ENCODE data around the gene C20orf141. TPM values are rescaled to one million over a fixed set of nuclear protein-coding genes. Genes with fewer than 3 reads are reported as not detected.
A peak's percentile ranks its signal among the peaks of the same experiment; 100 is the strongest.

Gene C20orf141
- total RNA-seq, 1 experiment from 2014 or later: not detected

DNA sequence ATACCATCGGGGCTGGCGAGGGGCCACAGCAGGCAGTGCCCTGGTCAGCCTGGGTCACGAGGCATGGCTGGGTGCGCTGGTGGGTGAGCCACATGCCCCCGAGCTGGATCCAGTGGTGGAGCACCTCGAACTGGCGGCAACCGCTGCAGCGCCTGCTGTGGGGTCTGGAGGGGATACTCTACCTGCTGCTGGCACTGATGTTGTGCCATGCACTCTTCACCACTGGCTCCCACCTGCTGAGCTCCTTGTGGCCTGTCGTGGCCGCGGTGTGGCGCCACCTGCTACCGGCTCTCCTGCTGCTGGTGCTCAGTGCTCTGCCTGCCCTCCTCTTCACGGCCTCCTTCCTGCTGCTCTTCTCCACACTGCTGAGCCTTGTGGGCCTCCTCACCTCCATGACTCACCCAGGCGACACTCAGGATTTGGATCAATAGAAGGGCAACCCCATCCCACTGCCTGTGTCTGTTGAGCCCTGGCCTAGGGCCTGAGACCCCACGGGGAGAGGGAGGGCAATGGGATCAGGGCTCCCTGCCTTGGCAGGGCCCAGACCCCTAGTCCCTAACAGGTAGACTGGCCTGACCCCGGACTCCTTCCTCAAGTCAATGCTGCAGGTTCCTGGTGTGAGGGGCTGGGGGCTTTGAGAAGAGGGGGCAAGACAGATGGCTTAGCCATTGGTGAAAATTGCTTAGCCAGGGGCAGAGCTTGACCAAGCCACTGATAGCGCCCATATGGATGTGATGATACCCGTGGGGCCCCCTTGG is 2.0 kb downstream of the C20orf141 start:
- H3K23me2 ChIP-seq (ENCODE audit: insufficient read length, low read depth, low read length, poor library complexity, severe bottlenecking): peaks cover 6% of the 10 kb centered on the region
- no peaks in the 10 kb centered on the region for H3K4me1 ChIP-seq (ENCODE audit: insufficient read depth, low read length)
- H3K27me3 ChIP-seq (ENCODE audit: insufficient read depth, low read length): peaks cover 8% of the 10 kb centered on the region; the same call in 1 of the 2 replicates
- no peaks in the 10 kb centered on the region for H4K20me1 ChIP-seq (ENCODE audit: control insufficient read depth, insufficient read depth, insufficient read length)
- no peak overlapping the region for H3K4ac ChIP-seq (ENCODE audit: low read depth, low read length)
- H2AFZ ChIP-seq (ENCODE audit: low read length): no peak overlapping the region
- no peak overlapping the region for H2BK12ac ChIP-seq (ENCODE audit: insufficient read length, low read depth, low read length)
- peaks cover 30% of the 10 kb centered on the region for H3K27me3 Mint-ChIP-seq (ENCODE audit: low read depth)
- H3K4me1 Mint-ChIP-seq: peaks cover 13 to 14% of the 10 kb centered on the region in 2 experiments
- H3K79me1 ChIP-seq (ENCODE audit: insufficient read depth, low read depth, low read length, poor library complexity, severe bottlenecking): no peaks in the 10 kb centered on the region
- TF ChIP-seq, protein P1, sequence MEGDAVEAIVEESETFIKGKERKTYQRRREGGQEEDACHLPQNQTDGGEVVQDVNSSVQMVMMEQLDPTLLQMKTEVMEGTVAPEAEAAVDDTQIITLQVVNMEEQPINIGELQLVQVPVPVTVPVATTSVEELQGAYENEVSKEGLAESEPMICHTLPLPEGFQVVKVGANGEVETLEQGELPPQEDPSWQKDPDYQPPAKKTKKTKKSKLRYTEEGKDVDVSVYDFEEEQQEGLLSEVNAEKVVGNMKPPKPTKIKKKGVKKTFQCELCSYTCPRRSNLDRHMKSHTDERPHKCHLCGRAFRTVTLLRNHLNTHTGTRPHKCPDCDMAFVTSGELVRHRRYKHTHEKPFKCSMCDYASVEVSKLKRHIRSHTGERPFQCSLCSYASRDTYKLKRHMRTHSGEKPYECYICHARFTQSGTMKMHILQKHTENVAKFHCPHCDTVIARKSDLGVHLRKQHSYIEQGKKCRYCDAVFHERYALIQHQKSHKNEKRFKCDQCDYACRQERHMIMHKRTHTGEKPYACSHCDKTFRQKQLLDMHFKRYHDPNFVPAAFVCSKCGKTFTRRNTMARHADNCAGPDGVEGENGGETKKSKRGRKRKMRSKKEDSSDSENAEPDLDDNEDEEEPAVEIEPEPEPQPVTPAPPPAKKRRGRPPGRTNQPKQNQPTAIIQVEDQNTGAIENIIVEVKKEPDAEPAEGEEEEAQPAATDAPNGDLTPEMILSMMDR (conservative IDR thresholded peaks at IDR 0.05): peak; percentile 61
- H2AK5ac ChIP-seq (ENCODE audit: insufficient read length, low read length): no peak overlapping the region
- H3K14ac ChIP-seq (ENCODE audit: insufficient read depth, low read length): no peak overlapping the region
- H3K27ac Mint-ChIP-seq: no peak overlapping the region
- H3K36me3 Mint-ChIP-seq (ENCODE audit: insufficient read depth in 1 of 3, low read depth in 3 of 3): no peaks in the 10 kb centered on the region; a peak in 1 of 7 replicates
- WGBS (ENCODE audit: extremely low coverage, insufficient read length, low lambda C conversion rate): no CpG with 5 or more reads among the region's 20 CpGs
- H3K18ac ChIP-seq (ENCODE audit: insufficient read length, low read depth, low read length): no peak overlapping the region
- H2BK20ac ChIP-seq (ENCODE audit: low read depth, low read length, poor library complexity, severe bottlenecking): no peak overlapping the region
- H2BK120ac ChIP-seq (ENCODE audit: low read depth, low read length, poor library complexity, severe bottlenecking): no peak overlapping the region
- no peak overlapping the region for H3K56ac ChIP-seq (ENCODE audit: insufficient read length, low read depth, low read length)
- H2BK15ac ChIP-seq (ENCODE audit: low read depth, low read length): no peak overlapping the region
- no peak overlapping the region for H4K8ac ChIP-seq (replicated peaks; ENCODE audit: insufficient read length, low read depth, low read length)
- no peak overlapping the region for H3K4me2 ChIP-seq (ENCODE audit: insufficient read depth, insufficient read length, low read length)
- H3K4me3 Mint-ChIP-seq: no peak overlapping the region
- no peak overlapping the region for H3K9ac ChIP-seq (ENCODE audit: extremely low read depth, insufficient read length, low read length)
- H3K79me2 ChIP-seq (ENCODE audit: insufficient read depth, low read length): no peaks in the 10 kb centered on the region
- no peak overlapping the region for H3K27ac ChIP-seq (ENCODE audit: insufficient read length, low read depth, low read length)
- DNase-seq: peak; percentile 74
- H3K9me3 ChIP-seq (ENCODE audit: control insufficient read depth, low read depth, low read length): no peaks in the 10 kb centered on the region
- H3K23ac ChIP-seq (ENCODE audit: insufficient read length, low read depth, low read length): no peak overlapping the region
- H2BK5ac ChIP-seq (ENCODE audit: insufficient read length, low read length): no peak overlapping the region
- no peak overlapping the region for H4K91ac ChIP-seq (ENCODE audit: insufficient read length, low read depth, low read length)
- peaks cover 10 to 11% of the 10 kb centered on the region in 2 experiments; a peak in 4 of 5 replicates for H3K9me3 Mint-ChIP-seq
- H4K5ac ChIP-seq (ENCODE audit: insufficient read length, low read depth, low read length): no peak overlapping the region
- no peak overlapping the region for H3T11ph ChIP-seq (ENCODE audit: low read length)
